ENCODE results near the gene NRP1.
A peak's percentile ranks its signal among the peaks of the same experiment; 100 is the strongest.

The NRP1 gene

GRCh38 chr10:33243703-33244102 lies 90.8 kb downstream of the NRP1 start:
- POLR2A ChIA-PET = no interaction called here
- Histone ChIP-seq H3K4me3 (ENCODE audit: control insufficient read depth in 1 of 7, extremely low read depth in 1 of 7, insufficient read depth in 4 of 7, low read depth in 2 of 7, low read length in 6 of 7) (no peak overlapping the region), H3K27me3 (replicated peaks in 2 of 5; ENCODE audit: control insufficient read depth in 4 of 5, insufficient read depth in 5 of 5, low read length in 4 of 5) (peaks cover 0 to 2% (median 0%) of the 10 kb centered on the region in 5 experiments), H3K27ac (ENCODE audit: insufficient read depth in 1 of 2, low read depth in 1 of 2, low read length in 2 of 2, poor library complexity in 1 of 2, severe bottlenecking in 2 of 2) (no peak overlapping the region), H3K4me1 (ENCODE audit: control extremely low read depth in 1 of 4, control insufficient read depth in 4 of 4, insufficient read depth in 4 of 4, low read length in 3 of 4) (peaks cover 1 to 25% (median 15%) of the 10 kb centered on the region in 4 experiments), H3K9me3 (ENCODE audit: control extremely low read depth in 1 of 5, control insufficient read depth in 4 of 5, insufficient read depth in 2 of 5, low read depth in 1 of 5, low read length in 4 of 5) (no peaks in the 10 kb centered on the region), H3K36me3 (ENCODE audit: control insufficient read depth in 4 of 4, insufficient read depth in 4 of 4, low read length in 3 of 4) (no peaks in the 10 kb centered on the region)
- no peak for DNase-seq
- WGBS (ENCODE audit: insufficient coverage) = 100% methylated on average over 1 of the region's 2 CpGs
- CTCF ChIA-PET = interaction anchor here (1.0 kb wide), 1 partner anchor 10 kb away, joined by 3 read pairs; no protein-coding TSS in a partner anchor

- CTCF ChIA-PET = no interaction called here
- no peaks in the 10 kb centered on the region for H3K36me3 ChIP-seq (ENCODE audit: control insufficient read depth in 4 of 4, insufficient read depth in 4 of 4, low read length in 3 of 4)
Observed at GRCh38 chr10:33242931-33243330, 91.5 kb downstream of the NRP1 start.

GRCh38 chr10:33241351-33241750 lies 93.1 kb downstream of the NRP1 start:
- H3K4me3 ChIP-seq (ENCODE audit: control insufficient read depth in 1 of 7, extremely low read depth in 1 of 7, insufficient read depth in 4 of 7, low read depth in 2 of 7, low read length in 6 of 7) = no peak overlapping the region
- peaks cover 1 to 12% (median 6%) of the 10 kb centered on the region in 4 experiments for H3K4me1 ChIP-seq (ENCODE audit: control extremely low read depth in 1 of 4, control insufficient read depth in 4 of 4, insufficient read depth in 4 of 4, low read length in 3 of 4)
- WGBS (ENCODE audit: insufficient coverage) = 83% methylated on average over 2 of the region's 4 CpGs
- H3K27me3 ChIP-seq (replicated peaks in 2 of 5; ENCODE audit: control insufficient read depth in 4 of 5, insufficient read depth in 5 of 5, low read length in 4 of 5) = peaks cover 0 to 2% (median 0%) of the 10 kb centered on the region in 5 experiments
- ChIA-PET POLR2A (no interaction called here), CTCF (no interaction called here)
- DNase-seq = no peak
- no peak overlapping the region for H3K27ac ChIP-seq (ENCODE audit: insufficient read depth in 1 of 2, low read depth in 1 of 2, low read length in 2 of 2, poor library complexity in 1 of 2, severe bottlenecking in 2 of 2)
- no peaks in the 10 kb centered on the region for H3K36me3 ChIP-seq (ENCODE audit: control insufficient read depth in 4 of 4, insufficient read depth in 4 of 4, low read length in 3 of 4)
- H3K9me3 ChIP-seq (ENCODE audit: control extremely low read depth in 1 of 5, control insufficient read depth in 4 of 5, insufficient read depth in 2 of 5, low read depth in 1 of 5, low read length in 4 of 5) = no peaks in the 10 kb centered on the region

More at GRCh38 chr10:33242931-33243330, 91.5 kb downstream of the NRP1 start:
- no peak overlapping the region for H3K4me3 ChIP-seq (ENCODE audit: control insufficient read depth in 1 of 7, extremely low read depth in 1 of 7, insufficient read depth in 4 of 7, low read depth in 2 of 7, low read length in 6 of 7)
- no peak overlapping the region for H3K27ac ChIP-seq (ENCODE audit: insufficient read depth in 1 of 2, low read depth in 1 of 2, low read length in 2 of 2, poor library complexity in 1 of 2, severe bottlenecking in 2 of 2)
- POLR2A ChIA-PET = no interaction called here
- peaks cover 0 to 2% (median 0%) of the 10 kb centered on the region in 5 experiments for H3K27me3 ChIP-seq (replicated peaks in 2 of 5; ENCODE audit: control insufficient read depth in 4 of 5, insufficient read depth in 5 of 5, low read length in 4 of 5)
- H3K9me3 ChIP-seq (ENCODE audit: control extremely low read depth in 1 of 5, control insufficient read depth in 4 of 5, insufficient read depth in 2 of 5, low read depth in 1 of 5, low read length in 4 of 5) = no peaks in the 10 kb centered on the region
- DNase-seq = no peak
- no CpG with 5 or more reads among the region's 5 CpGs for WGBS (ENCODE audit: insufficient coverage)
- peaks cover 1 to 17% (median 10%) of the 10 kb centered on the region in 4 experiments for H3K4me1 ChIP-seq (ENCODE audit: control extremely low read depth in 1 of 4, control insufficient read depth in 4 of 4, insufficient read depth in 4 of 4, low read length in 3 of 4)

- Histone ChIP-seq H3K9me3 (ENCODE audit: control extremely low read depth in 1 of 5, control insufficient read depth in 4 of 5, insufficient read depth in 2 of 5, low read depth in 1 of 5, low read length in 4 of 5) (no peaks in the 10 kb centered on the region), H3K27me3 (replicated peaks in 2 of 5; ENCODE audit: control insufficient read depth in 4 of 5, insufficient read depth in 5 of 5, low read length in 4 of 5) (peaks cover 0 to 2% (median 0%) of the 10 kb centered on the region in 5 experiments), H3K27ac (ENCODE audit: insufficient read depth in 1 of 2, low read depth in 1 of 2, low read length in 2 of 2, poor library complexity in 1 of 2, severe bottlenecking in 2 of 2) (no peak overlapping the region), H3K4me3 (ENCODE audit: control insufficient read depth in 1 of 7, extremely low read depth in 1 of 7, insufficient read depth in 4 of 7, low read depth in 2 of 7, low read length in 6 of 7) (no peak overlapping the region), H3K4me1 (ENCODE audit: control extremely low read depth in 1 of 4, control insufficient read depth in 4 of 4, insufficient read depth in 4 of 4, low read length in 3 of 4) (peaks cover 1 to 12% (median 6%) of the 10 kb centered on the region in 4 experiments), H3K36me3 (ENCODE audit: control insufficient read depth in 4 of 4, insufficient read depth in 4 of 4, low read length in 3 of 4) (no peaks in the 10 kb centered on the region)
- POLR2A ChIA-PET = no interaction called here
- 0% methylated on average over 1 of the region's 2 CpGs for WGBS (ENCODE audit: insufficient coverage)
- CTCF ChIA-PET = no interaction called here
- peak in 2 of 3 donors; percentile 19 to 31 for DNase-seq
Observed at GRCh38 chr10:33240931-33241330, 93.5 kb downstream of the NRP1 start.

GRCh38 chr10:33240258-33240657 lies 94.2 kb downstream of the NRP1 start:
- Histone ChIP-seq H3K27me3 (replicated peaks in 2 of 5; ENCODE audit: control insufficient read depth in 4 of 5, insufficient read depth in 5 of 5, low read length in 4 of 5) (peaks cover 0 to 2% (median 0%) of the 10 kb centered on the region in 5 experiments), H3K36me3 (ENCODE audit: control insufficient read depth in 4 of 4, insufficient read depth in 4 of 4, low read length in 3 of 4) (no peaks in the 10 kb centered on the region), H3K4me1 (ENCODE audit: control extremely low read depth in 1 of 4, control insufficient read depth in 4 of 4, insufficient read depth in 4 of 4, low read length in 3 of 4) (peaks cover 1 to 12% (median 6%) of the 10 kb centered on the region in 4 experiments), H3K4me3 (ENCODE audit: control insufficient read depth in 1 of 7, extremely low read depth in 1 of 7, insufficient read depth in 4 of 7, low read depth in 2 of 7, low read length in 6 of 7) (no peak overlapping the region), H3K9me3 (ENCODE audit: control extremely low read depth in 1 of 5, control insufficient read depth in 4 of 5, insufficient read depth in 2 of 5, low read depth in 1 of 5, low read length in 4 of 5) (no peaks in the 10 kb centered on the region), H3K27ac (ENCODE audit: insufficient read depth in 1 of 2, low read depth in 1 of 2, low read length in 2 of 2, poor library complexity in 1 of 2, severe bottlenecking in 2 of 2) (no peak overlapping the region)
- ChIA-PET CTCF (interaction anchor here (1.4 kb wide), 1 partner anchor 24 kb away, joined by 3 read pairs; no protein-coding TSS in a partner anchor), POLR2A (no interaction called here)
- no peak for DNase-seq
- WGBS (ENCODE audit: insufficient coverage) = 100% methylated on average over 1 of the region's 2 CpGs

GRCh38 chr10:33239257-33239656 lies 95.2 kb downstream of the NRP1 start:
- ChIA-PET CTCF (interaction anchor here (1.0 to 1.4 kb wide), 2 partner anchors 10 to 23 kb away, joined by 3 read pairs; no protein-coding TSS in a partner anchor), POLR2A (no interaction called here)
- DNase-seq = no peak
- WGBS (ENCODE audit: insufficient coverage) = 100% methylated on average over 1 of the region's 2 CpGs
- Histone ChIP-seq H3K36me3 (ENCODE audit: control insufficient read depth in 4 of 4, insufficient read depth in 4 of 4, low read length in 3 of 4) (no peaks in the 10 kb centered on the region), H3K27ac (ENCODE audit: insufficient read depth in 1 of 2, low read depth in 1 of 2, low read length in 2 of 2, poor library complexity in 1 of 2, severe bottlenecking in 2 of 2) (no peak overlapping the region), H3K4me1 (ENCODE audit: control extremely low read depth in 1 of 4, control insufficient read depth in 4 of 4, insufficient read depth in 4 of 4, low read length in 3 of 4) (peaks cover 1 to 12% (median 6%) of the 10 kb centered on the region in 4 experiments), H3K9me3 (ENCODE audit: control extremely low read depth in 1 of 5, control insufficient read depth in 4 of 5, insufficient read depth in 2 of 5, low read depth in 1 of 5, low read length in 4 of 5) (no peaks in the 10 kb centered on the region), H3K4me3 (ENCODE audit: control insufficient read depth in 1 of 7, extremely low read depth in 1 of 7, insufficient read depth in 4 of 7, low read depth in 2 of 7, low read length in 6 of 7) (no peak overlapping the region), H3K27me3 (replicated peaks in 2 of 5; ENCODE audit: control insufficient read depth in 4 of 5, insufficient read depth in 5 of 5, low read length in 4 of 5) (peaks cover 0 to 2% (median 0%) of the 10 kb centered on the region in 5 experiments)

GRCh38 chr10:33238643-33239042 lies 95.8 kb downstream of the NRP1 start:
- Histone ChIP-seq H3K27ac (ENCODE audit: insufficient read depth in 1 of 2, low read depth in 1 of 2, low read length in 2 of 2, poor library complexity in 1 of 2, severe bottlenecking in 2 of 2) (no peak overlapping the region), H3K36me3 (ENCODE audit: control insufficient read depth in 4 of 4, insufficient read depth in 4 of 4, low read length in 3 of 4) (no peaks in the 10 kb centered on the region), H3K27me3 (replicated peaks in 2 of 5; ENCODE audit: control insufficient read depth in 4 of 5, insufficient read depth in 5 of 5, low read length in 4 of 5) (peaks cover 0 to 2% (median 0%) of the 10 kb centered on the region in 5 experiments), H3K4me3 (ENCODE audit: control insufficient read depth in 1 of 7, extremely low read depth in 1 of 7, insufficient read depth in 4 of 7, low read depth in 2 of 7, low read length in 6 of 7) (no peak overlapping the region), H3K4me1 (ENCODE audit: control extremely low read depth in 1 of 4, control insufficient read depth in 4 of 4, insufficient read depth in 4 of 4, low read length in 3 of 4) (peaks cover 1 to 12% (median 6%) of the 10 kb centered on the region in 4 experiments), H3K9me3 (ENCODE audit: control extremely low read depth in 1 of 5, control insufficient read depth in 4 of 5, insufficient read depth in 2 of 5, low read depth in 1 of 5, low read length in 4 of 5) (no peaks in the 10 kb centered on the region)
- DNase-seq = no peak
- WGBS (ENCODE audit: insufficient coverage) = 86% methylated on average over 1 of the region's 3 CpGs
- ChIA-PET CTCF (interaction anchor here (1.0 kb wide), 1 partner anchor 11 kb away, joined by 3 read pairs; no protein-coding TSS in a partner anchor), POLR2A (no interaction called here)

All from common myeloid progenitor, CD34-positive (primary cell).